ENCODE data around the gene FBXO40.

GRCh38 chr3:121552797-121553196, 40.4 kb upstream of the FBXO40 start:
- TF ChIP-seq ZBTB33 (IDR thresholded peaks at IDR 0.05) (no peak), MEF2A (IDR thresholded peaks at IDR 0.05; ENCODE audit: insufficient read depth, low read depth, low read length) (no peak), REST (IDR thresholded peaks at IDR 0.05; ENCODE audit: low read depth, low read length) (no peak), NR2C1 (IDR thresholded peaks at IDR 0.05) (no peak), USF1 (IDR thresholded peaks at IDR 0.05; ENCODE audit: borderline replicate concordance, extremely low read length, insufficient read depth, low read depth, low read length) (no peak), CHD4 (IDR thresholded peaks at IDR 0.05) (no peak), CTCF (IDR thresholded peaks at IDR 0.05 in 2 of 3, conservative IDR thresholded peaks at IDR 0.05 in 1 of 3; ENCODE audit: control insufficient read depth in 2 of 3, extremely low read depth in 1 of 3, insufficient read depth in 1 of 3, low read depth in 3 of 3, low read length in 3 of 3) (no peak), IKZF1 (conservative IDR thresholded peaks at IDR 0.05) (no peak), NFXL1 (IDR thresholded peaks at IDR 0.05; ENCODE audit: borderline replicate concordance) (no peak), NBN (IDR thresholded peaks at IDR 0.05) (no peak), EZH2 (IDR thresholded peaks at IDR 0.05; ENCODE audit: borderline replicate concordance, control insufficient read depth, low read depth, low read length) (no peak), CHD2 (IDR thresholded peaks at IDR 0.05; ENCODE audit: borderline replicate concordance, low read depth, low read length) (no peak), MXI1 (IDR thresholded peaks at IDR 0.05; ENCODE audit: low read depth, low read length) (no peak)
